Right lobe of liver (tissue), 4 donors: ENCODE measurements around the gene CHN2.

Experiments used
- CTCF ChIP-seq, 4 donors: fragments of 200-600 bp in 3 of 4; fragments of 450-650 bp in 1 of 4; IDR thresholded peaks; one replicate each; pipeline versions ENCODE4 v1.5.1 to v1.8.0; 2016 to 2022; ENCODE audit warnings: antibody characterized with exemption in 4 of 4, mild to moderate bottlenecking in 2 of 4
- POLR2A ChIP-seq: fragments of 450-650 bp; IDR thresholded peaks from one replicate; pipeline ENCODE4 v1.6.1; 2017; ENCODE audit warnings: antibody characterized with exemption, mild to moderate bottlenecking
- donor health status: DM: no; HTN: no; CAD: no.
- donor health status: DM: no; HTN: no; CAD: no.
- donor health status: DM: no; HTN: yes; CAD: no.

GRCh38 chr7:29398011-29398410, 203.4 kb downstream of the CHN2 start:
- TF ChIP-seq CTCF (IDR thresholded peaks at IDR 0.05) (no peak), POLR2A (no peak)
